ENCODE measurements around the gene FIGN. TPM values are rescaled to one million over a fixed set of nuclear protein-coding genes. Genes with fewer than 3 reads are reported as not detected.

The FIGN gene
- total RNA-seq, 1 experiment from 2014 or later: 19.4 TPM

DNA sequence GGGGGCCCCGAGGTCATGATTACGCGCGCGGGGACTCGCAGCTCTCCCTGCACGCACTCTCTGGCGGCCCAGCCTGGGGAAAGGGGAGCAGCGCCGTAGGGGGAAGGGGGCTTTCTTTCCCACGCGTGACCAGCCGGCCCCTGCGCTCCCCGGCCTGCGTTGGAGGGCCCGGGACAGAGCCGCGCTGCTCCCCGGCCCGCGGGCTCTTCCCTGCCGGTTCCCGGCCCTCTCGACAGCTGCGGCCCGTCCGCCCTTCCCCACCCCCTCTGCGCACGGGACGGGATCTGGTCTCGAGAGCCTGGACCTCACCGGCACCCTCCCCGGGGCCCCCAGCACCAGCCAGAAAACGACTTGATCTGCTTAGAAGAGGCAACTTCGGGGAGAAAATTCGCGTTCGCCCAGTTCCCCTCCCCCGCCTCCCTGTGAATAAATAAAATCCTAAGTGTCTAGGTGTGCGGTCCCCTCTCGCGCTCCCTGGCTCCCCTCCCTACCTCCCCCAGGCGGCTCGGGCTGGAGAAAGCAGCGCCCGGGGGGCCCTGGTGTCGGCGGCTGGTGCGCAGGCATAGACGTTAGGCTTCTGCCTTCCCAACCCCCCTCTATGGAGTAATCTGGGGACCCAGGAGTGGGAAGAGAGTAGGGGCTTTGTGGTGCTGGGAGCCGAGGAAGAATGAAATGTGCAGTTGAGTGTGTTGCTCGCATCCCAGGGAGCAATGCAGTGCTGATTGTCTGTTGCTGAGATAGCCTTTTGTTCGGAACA is 803 bp upstream of the FIGN start (continued):
- TF ChIP-seq, protein P1, sequence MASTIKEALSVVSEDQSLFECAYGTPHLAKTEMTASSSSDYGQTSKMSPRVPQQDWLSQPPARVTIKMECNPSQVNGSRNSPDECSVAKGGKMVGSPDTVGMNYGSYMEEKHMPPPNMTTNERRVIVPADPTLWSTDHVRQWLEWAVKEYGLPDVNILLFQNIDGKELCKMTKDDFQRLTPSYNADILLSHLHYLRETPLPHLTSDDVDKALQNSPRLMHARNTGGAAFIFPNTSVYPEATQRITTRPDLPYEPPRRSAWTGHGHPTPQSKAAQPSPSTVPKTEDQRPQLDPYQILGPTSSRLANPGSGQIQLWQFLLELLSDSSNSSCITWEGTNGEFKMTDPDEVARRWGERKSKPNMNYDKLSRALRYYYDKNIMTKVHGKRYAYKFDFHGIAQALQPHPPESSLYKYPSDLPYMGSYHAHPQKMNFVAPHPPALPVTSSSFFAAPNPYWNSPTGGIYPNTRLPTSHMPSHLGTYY (CRISPR knock-in tag; IDR thresholded peaks at IDR 0.05): 0 out of 2 replicates have a peak, but pooled peaks have one; percentile 37
- TF ChIP-seq, protein P2, sequence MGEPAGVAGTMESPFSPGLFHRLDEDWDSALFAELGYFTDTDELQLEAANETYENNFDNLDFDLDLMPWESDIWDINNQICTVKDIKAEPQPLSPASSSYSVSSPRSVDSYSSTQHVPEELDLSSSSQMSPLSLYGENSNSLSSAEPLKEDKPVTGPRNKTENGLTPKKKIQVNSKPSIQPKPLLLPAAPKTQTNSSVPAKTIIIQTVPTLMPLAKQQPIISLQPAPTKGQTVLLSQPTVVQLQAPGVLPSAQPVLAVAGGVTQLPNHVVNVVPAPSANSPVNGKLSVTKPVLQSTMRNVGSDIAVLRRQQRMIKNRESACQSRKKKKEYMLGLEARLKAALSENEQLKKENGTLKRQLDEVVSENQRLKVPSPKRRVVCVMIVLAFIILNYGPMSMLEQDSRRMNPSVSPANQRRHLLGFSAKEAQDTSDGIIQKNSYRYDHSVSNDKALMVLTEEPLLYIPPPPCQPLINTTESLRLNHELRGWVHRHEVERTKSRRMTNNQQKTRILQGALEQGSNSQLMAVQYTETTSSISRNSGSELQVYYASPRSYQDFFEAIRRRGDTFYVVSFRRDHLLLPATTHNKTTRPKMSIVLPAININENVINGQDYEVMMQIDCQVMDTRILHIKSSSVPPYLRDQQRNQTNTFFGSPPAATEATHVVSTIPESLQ (CRISPR knock-in tag; IDR thresholded peaks at IDR 0.05): no peak
- TF ChIP-seq HMGA2 (CRISPR knock-in tag; IDR thresholded peaks at IDR 0.05) (no peak), CREM (CRISPR knock-in tag; IDR thresholded peaks at IDR 0.05) (no peak), ESRRA (CRISPR knock-in tag; IDR thresholded peaks at IDR 0.05; ENCODE audit: borderline replicate concordance) (no peak), OVOL2 (CRISPR knock-in tag; IDR thresholded peaks at IDR 0.05; ENCODE audit: borderline replicate concordance) (no peak), SMAD4 (CRISPR knock-in tag; IDR thresholded peaks at IDR 0.05) (no peak), NFE2L1 (CRISPR knock-in tag; IDR thresholded peaks at IDR 0.05) (no peak), TEAD4 (CRISPR knock-in tag; IDR thresholded peaks at IDR 0.05) (no peak), TCF7 (CRISPR knock-in tag; IDR thresholded peaks at IDR 0.05; ENCODE audit: low read depth) (no peak), ZNF317 (CRISPR knock-in tag; IDR thresholded peaks at IDR 0.05; ENCODE audit: borderline replicate concordance, low read depth) (no peak), ELF4 (CRISPR knock-in tag; IDR thresholded peaks at IDR 0.05; ENCODE audit: low read depth) (no peak), JUN (CRISPR knock-in tag; IDR thresholded peaks at IDR 0.05) (no peak), NR2C2 (CRISPR knock-in tag; IDR thresholded peaks at IDR 0.05) (no peak), ZNF671 (CRISPR knock-in tag; IDR thresholded peaks at IDR 0.05) (no peak), IRF2 (CRISPR knock-in tag; IDR thresholded peaks at IDR 0.05; ENCODE audit: borderline replicate concordance, low read depth) (no peak), ZBTB21 (CRISPR knock-in tag; IDR thresholded peaks at IDR 0.05; ENCODE audit: borderline replicate concordance) (no peak), TEAD1 (CRISPR knock-in tag; IDR thresholded peaks at IDR 0.05) (no peak; the same call in 1 of the 2 replicates), RELA (CRISPR knock-in tag; IDR thresholded peaks at IDR 0.05; ENCODE audit: borderline replicate concordance) (no peak), GABPB1 (CRISPR knock-in tag; IDR thresholded peaks at IDR 0.05) (no peak), FOXJ3 (CRISPR knock-in tag; IDR thresholded peaks at IDR 0.05; ENCODE audit: borderline replicate concordance) (no peak), ZNF219 (CRISPR knock-in tag; IDR thresholded peaks at IDR 0.05; ENCODE audit: borderline replicate concordance) (no peak)
- TF ChIP-seq, protein P3, sequence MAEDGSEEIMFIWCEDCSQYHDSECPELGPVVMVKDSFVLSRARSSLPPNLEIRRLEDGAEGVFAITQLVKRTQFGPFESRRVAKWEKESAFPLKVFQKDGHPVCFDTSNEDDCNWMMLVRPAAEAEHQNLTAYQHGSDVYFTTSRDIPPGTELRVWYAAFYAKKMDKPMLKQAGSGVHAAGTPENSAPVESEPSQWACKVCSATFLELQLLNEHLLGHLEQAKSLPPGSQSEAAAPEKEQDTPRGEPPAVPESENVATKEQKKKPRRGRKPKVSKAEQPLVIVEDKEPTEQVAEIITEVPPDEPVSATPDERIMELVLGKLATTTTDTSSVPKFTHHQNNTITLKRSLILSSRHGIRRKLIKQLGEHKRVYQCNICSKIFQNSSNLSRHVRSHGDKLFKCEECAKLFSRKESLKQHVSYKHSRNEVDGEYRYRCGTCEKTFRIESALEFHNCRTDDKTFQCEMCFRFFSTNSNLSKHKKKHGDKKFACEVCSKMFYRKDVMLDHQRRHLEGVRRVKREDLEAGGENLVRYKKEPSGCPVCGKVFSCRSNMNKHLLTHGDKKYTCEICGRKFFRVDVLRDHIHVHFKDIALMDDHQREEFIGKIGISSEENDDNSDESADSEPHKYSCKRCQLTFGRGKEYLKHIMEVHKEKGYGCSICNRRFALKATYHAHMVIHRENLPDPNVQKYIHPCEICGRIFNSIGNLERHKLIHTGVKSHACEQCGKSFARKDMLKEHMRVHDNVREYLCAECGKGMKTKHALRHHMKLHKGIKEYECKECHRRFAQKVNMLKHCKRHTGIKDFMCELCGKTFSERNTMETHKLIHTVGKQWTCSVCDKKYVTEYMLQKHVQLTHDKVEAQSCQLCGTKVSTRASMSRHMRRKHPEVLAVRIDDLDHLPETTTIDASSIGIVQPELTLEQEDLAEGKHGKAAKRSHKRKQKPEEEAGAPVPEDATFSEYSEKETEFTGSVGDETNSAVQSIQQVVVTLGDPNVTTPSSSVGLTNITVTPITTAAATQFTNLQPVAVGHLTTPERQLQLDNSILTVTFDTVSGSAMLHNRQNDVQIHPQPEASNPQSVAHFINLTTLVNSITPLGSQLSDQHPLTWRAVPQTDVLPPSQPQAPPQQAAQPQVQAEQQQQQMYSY (CRISPR knock-in tag; IDR thresholded peaks at IDR 0.05): 0 out of 2 replicates have a peak, but pooled peaks have one; percentile 8
- TF ChIP-seq, protein P4, sequence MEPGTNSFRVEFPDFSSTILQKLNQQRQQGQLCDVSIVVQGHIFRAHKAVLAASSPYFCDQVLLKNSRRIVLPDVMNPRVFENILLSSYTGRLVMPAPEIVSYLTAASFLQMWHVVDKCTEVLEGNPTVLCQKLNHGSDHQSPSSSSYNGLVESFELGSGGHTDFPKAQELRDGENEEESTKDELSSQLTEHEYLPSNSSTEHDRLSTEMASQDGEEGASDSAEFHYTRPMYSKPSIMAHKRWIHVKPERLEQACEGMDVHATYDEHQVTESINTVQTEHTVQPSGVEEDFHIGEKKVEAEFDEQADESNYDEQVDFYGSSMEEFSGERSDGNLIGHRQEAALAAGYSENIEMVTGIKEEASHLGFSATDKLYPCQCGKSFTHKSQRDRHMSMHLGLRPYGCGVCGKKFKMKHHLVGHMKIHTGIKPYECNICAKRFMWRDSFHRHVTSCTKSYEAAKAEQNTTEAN (CRISPR knock-in tag; IDR thresholded peaks at IDR 0.05): no peak
- TF ChIP-seq, protein P5, sequence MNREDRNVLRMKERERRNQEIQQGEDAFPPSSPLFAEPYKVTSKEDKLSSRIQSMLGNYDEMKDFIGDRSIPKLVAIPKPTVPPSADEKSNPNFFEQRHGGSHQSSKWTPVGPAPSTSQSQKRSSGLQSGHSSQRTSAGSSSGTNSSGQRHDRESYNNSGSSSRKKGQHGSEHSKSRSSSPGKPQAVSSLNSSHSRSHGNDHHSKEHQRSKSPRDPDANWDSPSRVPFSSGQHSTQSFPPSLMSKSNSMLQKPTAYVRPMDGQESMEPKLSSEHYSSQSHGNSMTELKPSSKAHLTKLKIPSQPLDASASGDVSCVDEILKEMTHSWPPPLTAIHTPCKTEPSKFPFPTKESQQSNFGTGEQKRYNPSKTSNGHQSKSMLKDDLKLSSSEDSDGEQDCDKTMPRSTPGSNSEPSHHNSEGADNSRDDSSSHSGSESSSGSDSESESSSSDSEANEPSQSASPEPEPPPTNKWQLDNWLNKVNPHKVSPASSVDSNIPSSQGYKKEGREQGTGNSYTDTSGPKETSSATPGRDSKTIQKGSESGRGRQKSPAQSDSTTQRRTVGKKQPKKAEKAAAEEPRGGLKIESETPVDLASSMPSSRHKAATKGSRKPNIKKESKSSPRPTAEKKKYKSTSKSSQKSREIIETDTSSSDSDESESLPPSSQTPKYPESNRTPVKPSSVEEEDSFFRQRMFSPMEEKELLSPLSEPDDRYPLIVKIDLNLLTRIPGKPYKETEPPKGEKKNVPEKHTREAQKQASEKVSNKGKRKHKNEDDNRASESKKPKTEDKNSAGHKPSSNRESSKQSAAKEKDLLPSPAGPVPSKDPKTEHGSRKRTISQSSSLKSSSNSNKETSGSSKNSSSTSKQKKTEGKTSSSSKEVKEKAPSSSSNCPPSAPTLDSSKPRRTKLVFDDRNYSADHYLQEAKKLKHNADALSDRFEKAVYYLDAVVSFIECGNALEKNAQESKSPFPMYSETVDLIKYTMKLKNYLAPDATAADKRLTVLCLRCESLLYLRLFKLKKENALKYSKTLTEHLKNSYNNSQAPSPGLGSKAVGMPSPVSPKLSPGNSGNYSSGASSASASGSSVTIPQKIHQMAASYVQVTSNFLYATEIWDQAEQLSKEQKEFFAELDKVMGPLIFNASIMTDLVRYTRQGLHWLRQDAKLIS (CRISPR knock-in tag; IDR thresholded peaks at IDR 0.05; ENCODE audit: borderline replicate concordance): 0 out of 2 replicates have a peak, but pooled peaks have one; percentile 58
- TF ChIP-seq, protein P6, sequence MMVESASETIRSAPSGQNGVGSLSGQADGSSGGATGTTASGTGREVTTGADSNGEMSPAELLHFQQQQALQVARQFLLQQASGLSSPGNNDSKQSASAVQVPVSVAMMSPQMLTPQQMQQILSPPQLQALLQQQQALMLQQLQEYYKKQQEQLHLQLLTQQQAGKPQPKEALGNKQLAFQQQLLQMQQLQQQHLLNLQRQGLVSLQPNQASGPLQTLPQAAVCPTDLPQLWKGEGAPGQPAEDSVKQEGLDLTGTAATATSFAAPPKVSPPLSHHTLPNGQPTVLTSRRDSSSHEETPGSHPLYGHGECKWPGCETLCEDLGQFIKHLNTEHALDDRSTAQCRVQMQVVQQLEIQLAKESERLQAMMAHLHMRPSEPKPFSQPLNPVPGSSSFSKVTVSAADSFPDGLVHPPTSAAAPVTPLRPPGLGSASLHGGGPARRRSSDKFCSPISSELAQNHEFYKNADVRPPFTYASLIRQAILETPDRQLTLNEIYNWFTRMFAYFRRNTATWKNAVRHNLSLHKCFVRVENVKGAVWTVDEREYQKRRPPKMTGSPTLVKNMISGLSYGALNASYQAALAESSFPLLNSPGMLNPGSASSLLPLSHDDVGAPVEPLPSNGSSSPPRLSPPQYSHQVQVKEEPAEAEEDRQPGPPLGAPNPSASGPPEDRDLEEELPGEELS (CRISPR knock-in tag; IDR thresholded peaks at IDR 0.05): no peak
